ENCODE results near the gene SCRN1. TPM values are rescaled to one million over a fixed set of nuclear protein-coding genes. Genes with fewer than 3 reads are reported as not detected.
"Not testable (repeated sequence)": the region's sequence is repeated elsewhere in the genome, so short reads cannot be mapped to it uniquely, and the experiment has no call there.

SCRN1 gene
- total RNA-seq, 4 donors from 2014 or later, result 15.0 to 24.5 (median 17.3) TPM

- H3K27ac ChIP-seq, result no peak overlapping the region
- in situ Hi-C loops (cut with MboI; ENCODE audit: low pct_ligation_motif_present in 1 of 4, low pct_unique_long_range_greater_than_20kb in 1 of 4, low sequenced_read_pairs in 3 of 4) (no loop called here), intact Hi-C loops (cut with DNase I; ENCODE audit: low total_unique reads) (no loop called here)
- no peak for DNase-seq
- TF ChIP-seq CTCF (IDR thresholded peaks at IDR 0.05) (no peak), POLR2A (IDR thresholded peaks at IDR 0.05) (no peak), EP300 (IDR thresholded peaks at IDR 0.05; ENCODE audit: low read depth) (no peak), POLR2AphosphoS5 (IDR thresholded peaks at IDR 0.05) (no peak)
- H3K27me3 ChIP-seq, result no peaks in the 10 kb centered on the region
- peaks cover 0 to 3% (median 0%) of the 10 kb centered on the region in 4 donors for H3K4me1 ChIP-seq
- WGBS, 2 donors (ENCODE audit: low coverage in 1 of 2), result 83 to 91% methylated on average over 1 to 2 of the region's 2 CpGs
- no peaks in the 10 kb centered on the region for H3K36me3 ChIP-seq
- no peaks in the 10 kb centered on the region for H3K9me3 ChIP-seq
- no peak overlapping the region for H3K4me3 ChIP-seq
Observed at GRCh38 chr7:29969738-29970137, 19.9 kb downstream of the SCRN1 start.

DNA sequence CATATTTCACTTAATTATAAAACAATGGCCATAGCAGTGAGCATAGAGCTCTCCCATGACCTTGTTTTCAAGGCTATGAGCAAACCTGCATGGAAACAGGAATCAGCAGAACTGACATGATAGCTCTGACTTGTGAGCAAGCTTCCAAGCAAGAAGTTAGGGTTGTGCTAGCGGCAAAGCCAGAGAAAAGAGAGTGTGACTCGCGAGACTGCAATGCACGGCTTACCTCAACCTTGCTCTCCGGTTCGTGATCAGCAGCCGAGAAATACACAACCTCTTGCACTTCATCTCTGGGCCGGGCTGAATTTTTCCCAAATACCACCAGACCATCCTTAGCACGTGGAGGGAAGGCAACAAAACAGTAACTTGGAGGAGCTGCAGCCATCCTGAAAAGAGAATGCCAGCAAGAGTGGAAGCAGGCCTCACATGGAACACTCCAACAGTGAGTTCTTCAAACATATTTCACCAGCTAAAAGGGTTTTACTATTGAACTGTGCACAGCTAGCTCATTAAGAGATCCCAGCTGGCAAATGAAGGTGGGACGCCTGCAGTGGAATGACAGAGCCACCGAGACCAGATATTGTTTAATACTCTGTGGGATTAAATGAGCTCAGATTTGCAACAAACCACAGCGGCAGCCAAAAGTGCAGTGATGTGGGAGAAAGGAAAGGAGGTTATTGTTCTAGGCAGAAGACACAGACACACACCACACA, 20.8 kb downstream of the SCRN1 start:
- TF ChIP-seq POLR2AphosphoS5 (IDR thresholded peaks at IDR 0.05) (no peak), POLR2A (IDR thresholded peaks at IDR 0.05) (no peak), CTCF (IDR thresholded peaks at IDR 0.05) (no peak), EP300 (IDR thresholded peaks at IDR 0.05; ENCODE audit: low read depth) (no peak)
- Histone ChIP-seq H3K4me3 (no peak overlapping the region), H3K27ac (no peak overlapping the region), H3K4me1 (peaks cover 0 to 3% (median 0%) of the 10 kb centered on the region in 4 donors), H3K27me3 (no peaks in the 10 kb centered on the region), H3K36me3 (no peaks in the 10 kb centered on the region), H3K9me3 (no peaks in the 10 kb centered on the region)
- in situ Hi-C loops (cut with MboI; ENCODE audit: low pct_ligation_motif_present in 1 of 4, low pct_unique_long_range_greater_than_20kb in 1 of 4, low sequenced_read_pairs in 3 of 4), result no loop called here
- intact Hi-C loops (cut with DNase I; ENCODE audit: low total_unique reads), result no loop called here
- 95 to 100% methylated on average over 1 to 12 of the region's 12 CpGs for WGBS, 2 donors (ENCODE audit: low coverage in 1 of 2)
- no peak for DNase-seq

- no peak for DNase-seq
- intact Hi-C loops (cut with DNase I; ENCODE audit: low total_unique reads) (no loop called here), in situ Hi-C loops (cut with MboI; ENCODE audit: low pct_ligation_motif_present in 1 of 4, low pct_unique_long_range_greater_than_20kb in 1 of 4, low sequenced_read_pairs in 3 of 4) (no loop called here)
- no peaks in the 10 kb centered on the region for H3K9me3 ChIP-seq
- H3K36me3 ChIP-seq, result no peaks in the 10 kb centered on the region
- no peak overlapping the region for H3K4me3 ChIP-seq
- TF ChIP-seq CTCF (IDR thresholded peaks at IDR 0.05) (no peak), POLR2A (IDR thresholded peaks at IDR 0.05) (no peak), EP300 (IDR thresholded peaks at IDR 0.05; ENCODE audit: low read depth) (no peak), POLR2AphosphoS5 (IDR thresholded peaks at IDR 0.05) (no peak)
- no peaks in the 10 kb centered on the region for H3K4me1 ChIP-seq
- no peaks in the 10 kb centered on the region for H3K27me3 ChIP-seq
- WGBS, 2 donors (ENCODE audit: low coverage in 1 of 2), result 73 to 77% methylated on average over 3 of the region's 3 CpGs
- H3K27ac ChIP-seq, result no peak overlapping the region
Observed at GRCh38 chr7:29965030-29965429, 24.6 kb downstream of the SCRN1 start.

GRCh38 chr7:29962035-29962434, 27.6 kb downstream of the SCRN1 start:
- no peak for DNase-seq
- TF ChIP-seq EP300 (IDR thresholded peaks at IDR 0.05; ENCODE audit: low read depth), result no peak
- no peak for TF ChIP-seq POLR2A (IDR thresholded peaks at IDR 0.05)
- TF ChIP-seq CTCF (IDR thresholded peaks at IDR 0.05), result no peak
- TF ChIP-seq POLR2AphosphoS5 (IDR thresholded peaks at IDR 0.05), result no peak
- Histone ChIP-seq H3K36me3 (no peaks in the 10 kb centered on the region), H3K27me3 (no peaks in the 10 kb centered on the region), H3K4me1 (no peaks in the 10 kb centered on the region), H3K27ac (no peak overlapping the region), H3K4me3 (no peak overlapping the region), H3K9me3 (no peaks in the 10 kb centered on the region)
- 94% methylated on average over 1 of the region's 1 CpG; no CpG with 5 or more reads in 1 of the 2 donors for WGBS, 2 donors (ENCODE audit: low coverage in 1 of 2)
- intact Hi-C loops (cut with DNase I; ENCODE audit: low total_unique reads) (no loop called here), in situ Hi-C loops (cut with MboI; ENCODE audit: low pct_ligation_motif_present in 1 of 4, low pct_unique_long_range_greater_than_20kb in 1 of 4, low sequenced_read_pairs in 3 of 4) (no loop called here)

GRCh38 chr7:29961611-29962010, 28.0 kb downstream of the SCRN1 start:
- H3K4me1 ChIP-seq; H3K27me3 ChIP-seq; H3K27ac ChIP-seq; DNase-seq; in situ Hi-C loops (cut with MboI; ENCODE audit: low pct_ligation_motif_present in 1 of 4, low pct_unique_long_range_greater_than_20kb in 1 of 4, low sequenced_read_pairs in 3 of 4); H3K36me3 ChIP-seq; H3K9me3 ChIP-seq; H3K4me3 ChIP-seq; intact Hi-C loops (cut with DNase I; ENCODE audit: low total_unique reads): not testable (repeated sequence)
- WGBS, 2 donors (ENCODE audit: low coverage in 1 of 2), result 99 to 100% methylated on average over 1 to 17 of the region's 19 CpGs
